Uterus (tissue), 2 donors: ENCODE measurements around the gene NAV2.

Experiments used
- POLR2A ChIP-seq, 2 donors: fragments of 450-650 bp; IDR thresholded peaks; one replicate each; pipeline ENCODE4 v1.6.1; 2016; ENCODE audit warnings: antibody characterized with exemption in 2 of 2, mild to moderate bottlenecking in 1 of 2, moderate library complexity in 1 of 2
- TF ChIP-seq, protein P1 (sequence below), 4 experiments: fragments of 200-600 bp in 2 of 4; fragments of 450-650 bp in 2 of 4; sonication (generic) in 2 of 4; IDR thresholded peaks; one replicate each; pipeline ENCODE4 v1.5.1; 2016 to 2019; ENCODE audit warnings: antibody characterized with exemption in 4 of 4, mild to moderate bottlenecking in 2 of 4, moderate library complexity in 1 of 4

DNA sequence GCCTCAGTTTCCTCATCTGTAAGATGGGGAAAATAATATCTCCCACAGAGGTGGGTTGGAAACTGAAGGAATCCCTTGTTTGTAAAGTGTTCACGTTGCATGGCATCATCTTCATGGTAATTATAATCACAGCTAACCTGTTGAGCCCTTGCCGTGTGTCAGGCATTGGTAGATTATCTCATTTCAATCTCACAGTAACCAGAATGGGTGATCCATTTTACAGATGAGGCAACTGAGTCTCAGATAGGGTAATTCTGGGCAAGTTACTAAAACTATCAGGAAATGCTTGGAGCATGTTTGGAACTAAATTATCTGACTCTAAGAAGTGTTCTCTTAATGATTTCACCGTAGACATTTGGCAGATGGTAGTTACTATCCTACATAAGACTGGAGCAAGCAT is 109.4 kb downstream of the NAV2 start:
- TF ChIP-seq, protein P1, sequence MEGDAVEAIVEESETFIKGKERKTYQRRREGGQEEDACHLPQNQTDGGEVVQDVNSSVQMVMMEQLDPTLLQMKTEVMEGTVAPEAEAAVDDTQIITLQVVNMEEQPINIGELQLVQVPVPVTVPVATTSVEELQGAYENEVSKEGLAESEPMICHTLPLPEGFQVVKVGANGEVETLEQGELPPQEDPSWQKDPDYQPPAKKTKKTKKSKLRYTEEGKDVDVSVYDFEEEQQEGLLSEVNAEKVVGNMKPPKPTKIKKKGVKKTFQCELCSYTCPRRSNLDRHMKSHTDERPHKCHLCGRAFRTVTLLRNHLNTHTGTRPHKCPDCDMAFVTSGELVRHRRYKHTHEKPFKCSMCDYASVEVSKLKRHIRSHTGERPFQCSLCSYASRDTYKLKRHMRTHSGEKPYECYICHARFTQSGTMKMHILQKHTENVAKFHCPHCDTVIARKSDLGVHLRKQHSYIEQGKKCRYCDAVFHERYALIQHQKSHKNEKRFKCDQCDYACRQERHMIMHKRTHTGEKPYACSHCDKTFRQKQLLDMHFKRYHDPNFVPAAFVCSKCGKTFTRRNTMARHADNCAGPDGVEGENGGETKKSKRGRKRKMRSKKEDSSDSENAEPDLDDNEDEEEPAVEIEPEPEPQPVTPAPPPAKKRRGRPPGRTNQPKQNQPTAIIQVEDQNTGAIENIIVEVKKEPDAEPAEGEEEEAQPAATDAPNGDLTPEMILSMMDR (IDR thresholded peaks at IDR 0.05) = no peak
- TF ChIP-seq POLR2A (IDR thresholded peaks at IDR 0.05) = no peak
